GM18498 (cell line): ENCODE results near the gene CENPX.

Experiments used
- ATAC-seq: cut with Tn5 transposase; IDR thresholded peaks from one replicate; pipeline ENCODE4 v1.9.1; 2021; ENCODE audit warnings: mild to moderate bottlenecking, moderate library complexity; ENCODE audit not compliant: unreplicated experiment

The CENPX gene

GRCh38 chr17:82022310-82022980, at the start of gene CENPX:
CENPX (minus strand) TSS chr17:82022878; CDS start chr17:82022861, 17 bp downstream.
- ATAC-seq, result peak; percentile 17

- ATAC-seq, result no peak
Observed at GRCh38 chr17:82070611-82071010, 47.9 kb upstream of the CENPX start.

GRCh38 chr17:82065638-82066303, 43.1 kb upstream of the CENPX start, which contains the start of gene DUS1L:
DUS1L (minus strand) TSS chr17:82065804; CDS start chr17:82065059, 745 bp downstream.
- ATAC-seq, result peak; percentile 77

- ATAC-seq, result peak; percentile 32
Observed at GRCh38 chr17:82065193-82065637, 42.5 kb upstream of the CENPX start.

GRCh38 chr17:82064433-82065192, 41.9 kb upstream of the CENPX start:
- ATAC-seq, result no peak

GRCh38 chr17:82063424-82064415, 41.0 kb upstream of the CENPX start:
- ATAC-seq, result no peak

- ATAC-seq, result no peak
Observed at GRCh38 chr17:82062984-82063368, 40.3 kb upstream of the CENPX start.

GRCh38 chr17:82062076-82062983, 39.7 kb upstream of the CENPX start:
- no peak for ATAC-seq

- ATAC-seq, result no peak
Observed at GRCh38 chr17:82061047-82061925, 38.6 kb upstream of the CENPX start.

GRCh38 chr17:82060614-82061013, 37.9 kb upstream of the CENPX start:
- ATAC-seq, result no peak

GRCh38 chr17:82060001-82060380, 37.3 kb upstream of the CENPX start:
- ATAC-seq, result no peak

GRCh38 chr17:82059272-82060000, 36.8 kb upstream of the CENPX start:
- no peak for ATAC-seq

GRCh38 chr17:82058855-82059249, 36.2 kb upstream of the CENPX start:
- no peak for ATAC-seq

GRCh38 chr17:82058230-82058854, 35.7 kb upstream of the CENPX start:
- no peak for ATAC-seq

- ATAC-seq, result no peak
Observed at GRCh38 chr17:82056729-82057621, 34.3 kb upstream of the CENPX start.

GRCh38 chr17:82055965-82056728, 33.5 kb upstream of the CENPX start:
- ATAC-seq, result no peak
